G401 (cell line): ENCODE data around the gene DYDC2. TPM values are rescaled to one million over a fixed set of nuclear protein-coding genes. Genes with fewer than 3 reads are reported as not detected.

Source experiments
- DNase-seq: peaks from one replicate; pipeline ENCODE4 v3.0.0-alpha.2; 2015; ENCODE audit warnings: low spot score
- in situ Hi-C: cut with HindIII; loops from 2 replicates; pipeline ENCODE4 v1.10.0; 2016; ENCODE audit warnings: low sequenced_read_pairs, mixed read lengths
- total RNA-seq: library from RNA; depleted of rRNA; stranded (reverse); fragments of >200 nt; shearing (Covaris generic); gene quantifications from 2 replicates; pipeline ENCODE4 v1.2.3, GENCODE V29; 2014

Gene DYDC2
- total RNA-seq, 1 experiment from 2014 or later = not detected

- in situ Hi-C loops = no loop called here
- DNase-seq = no peak
Measured at GRCh38 chr10:80359644-80360043, 3.1 kb downstream of the DYDC2 start.

DNA sequence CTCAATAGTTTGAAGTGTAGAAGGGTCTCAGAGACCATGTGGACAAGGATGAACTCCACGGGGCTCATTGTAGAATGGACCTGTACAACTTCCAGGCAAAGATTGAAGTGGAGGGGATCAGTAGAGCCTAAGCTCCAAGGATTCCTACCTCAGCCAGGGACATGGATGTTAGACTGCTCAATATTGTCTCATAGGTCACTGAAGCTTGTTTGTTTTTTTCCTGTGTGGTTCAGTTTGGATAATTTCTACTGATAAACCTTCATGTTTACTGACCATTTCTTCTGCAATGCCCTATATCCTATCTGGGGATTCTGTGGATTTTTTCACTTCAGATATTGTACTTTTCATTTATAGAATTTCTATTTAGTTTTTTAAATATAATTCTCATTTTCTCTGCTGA lies 8.9 kb downstream of the DYDC2 start:
- in situ Hi-C loops = no loop called here
- no peak for DNase-seq

- in situ Hi-C loops = no loop called here
- no peak for DNase-seq
Measured at GRCh38 chr10:80371467-80371866, 14.9 kb downstream of the DYDC2 start.

DNA sequence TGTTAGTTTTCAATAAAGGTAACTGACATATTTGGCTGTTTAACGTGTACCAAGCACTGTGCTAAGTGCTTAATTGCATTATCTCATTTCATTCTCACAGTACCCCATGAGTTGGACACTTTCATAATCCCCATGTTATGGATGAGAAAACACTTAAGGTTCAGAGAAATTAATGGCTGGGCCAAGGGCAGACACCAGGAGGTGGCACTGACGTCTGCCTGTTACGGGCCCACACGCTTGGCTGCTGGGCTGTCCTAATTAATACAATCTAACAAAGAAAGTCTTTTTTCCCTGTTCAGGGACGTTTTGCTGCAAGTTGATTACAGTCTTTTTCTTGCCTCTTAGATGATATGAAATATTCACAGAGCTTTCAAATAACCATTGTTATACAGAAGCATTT lies 16.1 kb downstream of the DYDC2 start:
- in situ Hi-C loops = no loop called here
- no peak for DNase-seq

DNA sequence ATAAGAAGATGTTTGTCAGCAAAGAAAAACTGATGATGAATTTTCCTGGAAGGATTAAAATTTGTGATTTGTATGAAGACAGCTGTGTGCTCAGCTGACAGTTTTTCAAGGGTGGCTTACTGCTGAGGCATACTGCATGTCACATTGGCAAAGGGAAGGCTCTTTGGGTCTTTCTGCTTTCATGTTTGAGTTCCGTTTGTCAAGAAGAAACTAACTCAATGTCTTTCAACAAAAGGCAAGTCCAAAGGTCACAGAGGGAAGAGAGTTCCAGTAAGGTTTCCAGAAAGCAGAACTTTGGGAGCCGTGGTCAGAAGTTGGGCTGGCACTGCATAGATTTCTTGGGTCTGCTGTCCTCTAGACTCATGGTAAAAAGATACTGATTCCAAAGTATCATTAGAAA lies 16.9 kb downstream of the DYDC2 start:
- in situ Hi-C loops = no loop called here
- no peak for DNase-seq

GRCh38 chr10:80379701-80380100 lies 23.1 kb downstream of the DYDC2 start:
- no peak for DNase-seq
- in situ Hi-C loops = no loop called here

GRCh38 chr10:80380185-80380584 lies 23.6 kb downstream of the DYDC2 start:
- in situ Hi-C loops = no loop called here
- DNase-seq = no peak

- in situ Hi-C loops = no loop called here
- peak; percentile 25 for DNase-seq
Measured at GRCh38 chr10:80382989-80383388, 26.4 kb downstream of the DYDC2 start.

- in situ Hi-C loops = no loop called here
- no peak for DNase-seq
Measured at GRCh38 chr10:80390740-80391139, 34.2 kb downstream of the DYDC2 start.

DNA sequence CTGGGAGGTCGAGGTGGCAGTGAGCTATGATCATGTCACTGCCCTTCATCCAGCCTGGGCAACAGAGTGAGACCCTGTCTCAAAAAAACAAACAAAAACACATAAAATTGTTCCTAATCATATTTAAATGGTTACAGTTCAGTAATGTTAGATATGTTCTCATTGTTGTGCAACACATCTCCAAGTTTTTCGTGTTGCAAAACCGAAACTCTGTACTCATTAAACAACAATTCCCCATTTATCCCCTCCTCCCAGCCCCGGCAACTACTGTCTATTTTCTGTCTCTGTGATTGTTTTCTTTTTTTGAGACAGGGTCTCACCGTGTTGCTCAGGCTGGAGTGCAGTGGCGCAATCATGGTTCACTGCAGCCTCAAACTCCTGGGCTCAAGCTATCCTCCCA lies 35.7 kb downstream of the DYDC2 start:
- in situ Hi-C loops = no loop called here
- no peak for DNase-seq

DNA sequence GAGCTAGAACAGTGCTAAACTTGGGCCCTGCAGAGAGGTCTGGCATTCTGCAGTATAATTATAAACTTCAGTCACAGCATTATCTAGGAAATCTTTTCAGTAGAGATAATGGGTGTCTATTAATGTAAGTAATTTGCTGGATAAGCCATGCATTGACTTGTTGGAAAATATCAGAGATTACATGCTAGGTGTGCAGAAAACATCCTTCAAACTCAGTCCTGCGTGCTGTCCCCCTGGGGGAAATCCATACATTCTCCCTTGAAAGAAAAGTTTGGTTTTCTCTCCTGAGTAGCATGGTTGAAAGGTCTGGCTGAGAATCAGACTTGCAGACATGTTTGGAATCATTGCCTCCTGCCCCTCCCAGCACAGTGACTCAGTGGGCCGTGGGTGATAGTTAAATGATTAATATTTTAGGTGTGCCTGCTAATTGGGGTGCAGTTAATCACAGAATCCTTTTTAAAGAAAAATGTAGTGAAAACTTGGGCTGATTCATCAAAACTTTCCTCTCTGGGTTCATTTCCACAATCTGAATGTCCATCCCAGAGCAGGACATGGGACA lies 37.9 kb downstream of the DYDC2 start:
- in situ Hi-C loops = no loop called here
- no peak for DNase-seq

DNA sequence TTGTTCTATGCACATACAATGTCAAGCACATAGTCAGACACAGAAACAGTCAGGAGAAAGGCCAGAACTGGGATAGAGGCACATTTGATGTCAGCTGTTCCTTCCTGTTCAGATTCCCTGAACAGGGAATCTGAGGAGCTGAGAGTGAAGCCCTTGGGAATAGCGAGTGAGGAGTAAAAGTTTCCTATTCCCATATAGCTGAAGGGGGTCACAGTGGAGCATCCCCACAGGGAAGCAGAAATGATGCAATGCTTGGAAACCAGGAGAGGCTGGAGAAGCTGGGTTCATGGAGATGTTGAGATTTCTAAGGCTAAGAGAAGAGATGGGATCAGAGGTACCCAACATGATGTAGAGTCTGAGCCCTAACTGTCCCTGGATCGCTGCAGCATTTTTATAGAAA lies 40.4 kb downstream of the DYDC2 start:
- DNase-seq = no peak
- in situ Hi-C loops = no loop called here

GRCh38 chr10:80400136-80400804 lies 43.7 kb downstream of the DYDC2 start:
- DNase-seq = no peak
- in situ Hi-C loops = no loop called here

DNA sequence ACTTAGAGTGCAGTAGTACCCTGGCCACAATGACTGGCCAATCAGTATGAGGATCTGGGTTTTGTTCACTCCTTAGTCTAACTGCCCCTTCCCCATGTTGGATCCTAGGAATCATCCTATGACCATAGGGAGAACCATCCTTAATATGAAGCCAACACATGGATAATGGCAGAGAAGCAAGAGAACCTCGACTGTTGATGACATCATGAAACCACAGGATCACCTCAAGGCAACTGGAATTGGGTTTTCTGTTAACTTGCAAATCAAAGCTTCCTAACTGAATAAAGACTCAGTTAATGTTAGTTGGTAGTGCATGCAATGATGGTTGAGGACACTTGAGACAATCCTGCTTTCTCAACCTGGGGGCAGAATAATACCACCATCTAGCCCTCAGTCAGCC lies 48.5 kb downstream of the DYDC2 start:
- no peak for DNase-seq
- in situ Hi-C loops = no loop called here

GRCh38 chr10:80405626-80406025 lies 49.0 kb downstream of the DYDC2 start:
- no peak for DNase-seq
- in situ Hi-C loops = no loop called here

DNA sequence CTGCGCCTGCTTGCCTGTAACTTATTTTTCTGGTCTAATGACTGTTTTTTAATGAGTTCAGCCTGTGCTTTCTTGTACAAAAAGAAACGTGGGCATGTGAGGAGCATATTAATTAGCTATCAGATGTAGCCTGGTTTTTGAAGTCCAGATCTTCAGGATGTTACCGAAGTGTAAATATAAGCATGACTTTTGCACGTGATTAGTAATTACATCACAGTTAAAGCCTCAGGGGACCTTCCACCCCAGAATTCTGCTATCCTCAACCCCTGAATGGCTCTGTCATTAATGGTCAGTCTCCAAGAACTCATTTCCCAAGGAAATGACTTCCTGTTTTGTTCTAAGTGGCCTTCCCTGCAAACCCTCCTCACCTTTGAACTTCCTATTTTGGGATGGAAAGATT lies 49.6 kb downstream of the DYDC2 start:
- in situ Hi-C loops = no loop called here

GRCh38 chr10:80407812-80408241 lies 51.2 kb downstream of the DYDC2 start:
- in situ Hi-C loops = no loop called here

More for the DNA sequence above, 49.6 kb downstream of the DYDC2 start:
- peak; percentile 19 for DNase-seq

DNA sequence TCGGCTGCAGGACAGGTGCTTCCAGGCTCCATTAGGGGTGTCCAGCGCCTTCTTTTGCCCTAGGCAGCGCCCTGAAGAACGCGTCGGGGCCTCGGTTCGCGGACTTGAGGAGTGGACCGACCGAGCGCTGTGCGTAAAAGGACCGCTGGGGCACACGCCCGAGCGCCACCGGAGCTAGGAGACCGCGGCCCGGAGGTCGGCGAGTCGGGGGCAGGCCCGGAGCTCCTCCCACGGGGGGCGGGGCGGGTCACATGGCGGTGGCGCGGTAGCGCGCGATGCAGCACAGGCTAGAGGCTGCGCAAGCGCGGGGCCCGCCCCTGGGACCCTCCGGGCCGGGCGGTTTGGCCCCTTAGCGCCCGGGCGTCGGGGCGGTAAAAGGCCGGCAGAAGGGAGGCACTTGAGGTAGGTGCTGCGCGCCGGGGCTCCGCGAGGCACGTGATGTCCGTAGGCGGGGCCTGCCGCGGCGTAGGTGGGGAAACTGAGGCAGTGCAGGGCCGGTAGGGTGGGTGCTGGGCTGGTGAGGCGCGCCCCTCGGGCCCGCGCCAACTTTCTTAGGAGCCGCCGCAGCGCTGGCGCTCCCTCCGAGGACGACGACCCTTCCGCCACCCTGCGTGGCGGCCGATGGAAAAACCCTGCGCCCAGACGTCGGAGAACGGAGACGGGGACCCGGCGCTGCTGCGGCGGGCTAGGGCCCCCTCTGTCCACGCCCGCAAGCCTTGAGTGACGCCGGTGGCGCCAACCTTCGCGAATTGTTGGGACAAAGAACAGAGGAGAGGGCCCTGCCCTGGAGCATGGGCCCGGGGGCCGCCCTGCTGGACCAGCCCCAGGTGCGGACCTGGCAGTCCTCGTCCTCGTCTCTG lies 51.9 kb downstream of the DYDC2 start, which contains the start of gene PRXL2A:
Gene PRXL2A (plus strand): TSS at position 310 of the 860 bp plus-strand sequence. CDS start 11,917 bp downstream, outside the sequence.
- DNase-seq = peak; percentile 41
- in situ Hi-C loops = no loop called here

More at GRCh38 chr10:80407812-80408241, 51.2 kb downstream of the DYDC2 start:
- peak; percentile 18 for DNase-seq

DNA sequence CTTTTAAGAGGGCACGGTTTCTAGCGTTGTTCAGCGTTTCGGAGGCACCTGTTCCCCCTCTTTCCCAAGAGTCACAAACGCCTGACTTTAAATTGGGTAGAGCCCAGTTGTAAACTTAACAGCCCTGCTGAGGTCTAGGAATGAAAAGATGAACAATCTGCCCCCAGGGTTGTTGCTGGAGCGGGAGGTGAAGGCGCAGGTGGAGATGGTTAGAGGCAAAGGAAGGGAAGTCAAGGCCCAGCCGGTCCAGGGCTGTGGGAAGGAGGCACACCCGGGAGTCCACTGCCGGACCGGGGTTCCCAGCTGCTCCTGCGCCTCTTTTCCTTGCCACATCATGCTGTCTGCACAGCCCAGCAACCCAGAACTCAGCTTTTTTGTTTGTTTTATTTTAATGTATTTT lies 52.5 kb downstream of the DYDC2 start:
- DNase-seq = no peak
- in situ Hi-C loops = no loop called here

DNA sequence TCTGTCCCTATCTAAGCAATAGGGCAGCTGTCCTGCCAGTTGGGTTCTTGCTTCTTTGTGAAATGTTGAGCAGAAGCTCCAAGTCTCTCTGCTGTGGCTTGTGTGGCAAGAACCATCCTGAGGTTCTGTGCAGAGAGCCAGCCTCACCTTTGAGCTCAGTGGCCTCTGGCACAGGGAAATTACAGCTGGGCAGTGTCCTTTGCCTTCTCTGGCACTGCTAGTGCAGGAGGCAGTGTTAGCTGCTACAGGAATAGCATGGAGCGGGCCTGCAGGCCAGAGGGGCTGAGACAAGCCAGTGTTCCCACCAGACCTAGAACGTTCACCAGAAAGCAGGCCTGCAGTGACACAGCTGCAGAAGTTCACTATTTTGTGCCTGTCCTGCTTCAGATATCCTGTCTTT lies 53.5 kb downstream of the DYDC2 start:
- in situ Hi-C loops = no loop called here
- DNase-seq = no peak
